HG03439 (cell line): ENCODE data around the gene SLC22A13.

Experiments
- ATAC-seq: cut with Tn5 transposase; IDR thresholded peaks from one replicate; pipeline ENCODE4 v1.9.1; 2021; ENCODE audit warnings: mild to moderate bottlenecking, moderate library complexity; ENCODE audit not compliant: unreplicated experiment

The SLC22A13 gene

GRCh38 chr3:38327335-38328009 is 61.9 kb downstream of the SLC22A13 start:
- ATAC-seq = no peak
